Esophagus (tissue), 2 donors: ENCODE results near the gene GALNT13. TPM values are rescaled to one million over a fixed set of nuclear protein-coding genes. Genes with fewer than 3 reads are reported as not detected.

ENCODE experiments used
- H3K27ac ChIP-seq, 2 donors: one replicate each; pipeline ENCODE4 v1.5.1; 2013; ENCODE audit warnings: low read depth in 2 of 2, mild to moderate bottlenecking in 2 of 2, inconsistent platforms in 1 of 2, low read length in 1 of 2, moderate library complexity in 1 of 2
- H3K27me3 ChIP-seq, 2 donors: one replicate each; pipeline ENCODE4 v1.6.1; 2013; ENCODE audit warnings: low read length in 2 of 2, control low read depth in 1 of 2, mild to moderate bottlenecking in 1 of 2; ENCODE audit not compliant: insufficient read depth in 2 of 2, control insufficient read depth in 1 of 2
- H3K36me3 ChIP-seq, 2 donors: one replicate each; pipeline ENCODE4 v1.6.1; 2013; ENCODE audit warnings: low read length in 1 of 2; ENCODE audit not compliant: control insufficient read depth in 2 of 2, insufficient read depth in 2 of 2
- H3K4me1 ChIP-seq, 2 donors: one replicate each; pipeline ENCODE4 v1.6.1; 2013; ENCODE audit warnings: low read length in 1 of 2; ENCODE audit not compliant: control insufficient read depth in 2 of 2, insufficient read depth in 2 of 2
- H3K4me3 ChIP-seq, 2 donors: one replicate each; pipeline ENCODE4 v1.5.1; 2013; ENCODE audit warnings: low read length in 2 of 2, mild to moderate bottlenecking in 2 of 2, low read depth in 1 of 2, moderate library complexity in 1 of 2
- H3K9me3 ChIP-seq, 2 donors: one replicate each; pipeline ENCODE4 v1.6.1; 2013; ENCODE audit warnings: mild to moderate bottlenecking in 2 of 2, low read depth in 1 of 2, low read length in 1 of 2, moderate library complexity in 1 of 2; ENCODE audit not compliant: control insufficient read depth in 2 of 2, insufficient read depth in 1 of 2
- WGBS, 2 donors: extraction: QIAGEN DNeasy Blood & Tissue Kit; methylation state at CpG; one replicate each; pipeline ENCODE4 v1.1.7; 2013; 5-methylcytosine and 5-hydroxymethylcytosine counted together
- polyA plus RNA-seq, 2 donors: library from polyadenylated mRNA; stranded (reverse); fragments of 200-250 nt; gene quantifications; one replicate each; pipeline ENCODE4 v1.2.3, GENCODE V29; 2013
- donor health status: healthy with polysubstance abuse.
- donor health status: Bipolar disorder and iron deficiency.

The GALNT13 gene
- polyA plus RNA-seq, 2 donors, result 0.02 TPM; not detected in 1

- H3K9me3 ChIP-seq, result peaks cover 0 to 3% of the 10 kb centered on the region in 2 donors
- H3K4me3 ChIP-seq, result no peak overlapping the region
- no peak overlapping the region for H3K27ac ChIP-seq
- H3K27me3 ChIP-seq, result no peaks in the 10 kb centered on the region
- no peaks in the 10 kb centered on the region for H3K36me3 ChIP-seq
- WGBS, 2 donors, result 59 to 70% methylated on average over 2 of the region's 2 CpGs
- H3K4me1 ChIP-seq, result no peaks in the 10 kb centered on the region
These were observed 321.5 kb downstream of the GALNT13 start for GRCh38 chr2:154193246-154193645.

- WGBS, 2 donors, result 47 to 51% methylated on average over 5 of the region's 5 CpGs
- Histone ChIP-seq H3K27me3 (no peaks in the 10 kb centered on the region), H3K9me3 (peaks cover 0 to 3% of the 10 kb centered on the region in 2 donors), H3K27ac (no peak overlapping the region), H3K4me3 (no peak overlapping the region), H3K4me1 (no peaks in the 10 kb centered on the region), H3K36me3 (no peaks in the 10 kb centered on the region)
These were observed 323.4 kb downstream of the GALNT13 start for GRCh38 chr2:154194909-154195643.

- Histone ChIP-seq H3K4me3 (no peak overlapping the region), H3K27me3 (no peaks in the 10 kb centered on the region), H3K27ac (no peak overlapping the region), H3K9me3 (peaks cover 0 to 3% of the 10 kb centered on the region in 2 donors), H3K4me1 (no peaks in the 10 kb centered on the region), H3K36me3 (no peaks in the 10 kb centered on the region)
These were observed 324.0 kb downstream of the GALNT13 start for GRCh38 chr2:154195644-154196195.

- Histone ChIP-seq H3K27me3 (no peaks in the 10 kb centered on the region), H3K36me3 (no peaks in the 10 kb centered on the region), H3K9me3 (no peaks in the 10 kb centered on the region), H3K27ac (no peak overlapping the region), H3K4me1 (no peaks in the 10 kb centered on the region), H3K4me3 (no peak overlapping the region)
- 50% methylated on average over 1 of the region's 1 CpG for WGBS, 2 donors
These were observed 327.1 kb downstream of the GALNT13 start for GRCh38 chr2:154198866-154199265.

GRCh38 chr2:154203206-154203605 lies 331.5 kb downstream of the GALNT13 start:
- no peak overlapping the region for H3K4me3 ChIP-seq
- H3K27me3 ChIP-seq, result no peaks in the 10 kb centered on the region
- no peaks in the 10 kb centered on the region for H3K36me3 ChIP-seq
- no peaks in the 10 kb centered on the region for H3K9me3 ChIP-seq
- H3K27ac ChIP-seq, result no peak overlapping the region
- no peaks in the 10 kb centered on the region for H3K4me1 ChIP-seq

- H3K4me1 ChIP-seq, result no peaks in the 10 kb centered on the region
- H3K4me3 ChIP-seq, result no peak overlapping the region
- H3K27me3 ChIP-seq, result no peaks in the 10 kb centered on the region
- WGBS, 2 donors, result 71 to 85% methylated on average over 2 of the region's 2 CpGs
- H3K27ac ChIP-seq, result no peak overlapping the region
- no peaks in the 10 kb centered on the region for H3K36me3 ChIP-seq
- no peaks in the 10 kb centered on the region for H3K9me3 ChIP-seq
These were observed 332.2 kb downstream of the GALNT13 start for GRCh38 chr2:154203902-154204301.

- no peaks in the 10 kb centered on the region for H3K4me1 ChIP-seq
- no peaks in the 10 kb centered on the region for H3K36me3 ChIP-seq
- H3K9me3 ChIP-seq, result no peaks in the 10 kb centered on the region
- 75 to 81% methylated on average over 2 of the region's 2 CpGs for WGBS, 2 donors
- H3K4me3 ChIP-seq, result no peak overlapping the region
- no peak overlapping the region for H3K27ac ChIP-seq
- no peaks in the 10 kb centered on the region for H3K27me3 ChIP-seq
These were observed 335.7 kb downstream of the GALNT13 start for GRCh38 chr2:154207288-154208047.

GRCh38 chr2:154223726-154224125 lies 352.0 kb downstream of the GALNT13 start:
- no peak overlapping the region for H3K27ac ChIP-seq
- no peaks in the 10 kb centered on the region for H3K4me1 ChIP-seq
- H3K4me3 ChIP-seq, result no peak overlapping the region
- H3K27me3 ChIP-seq, result no peaks in the 10 kb centered on the region
- H3K9me3 ChIP-seq, result no peaks in the 10 kb centered on the region
- no peaks in the 10 kb centered on the region for H3K36me3 ChIP-seq
- WGBS, 2 donors, result 93 to 98% methylated on average over 1 of the region's 1 CpG

GRCh38 chr2:154226931-154227330 lies 355.2 kb downstream of the GALNT13 start:
- H3K9me3 ChIP-seq, result no peaks in the 10 kb centered on the region
- H3K4me1 ChIP-seq, result no peaks in the 10 kb centered on the region
- WGBS, 2 donors, result 46 to 52% methylated on average over 2 of the region's 2 CpGs
- H3K27me3 ChIP-seq, result no peaks in the 10 kb centered on the region
- H3K4me3 ChIP-seq, result no peak overlapping the region
- no peak overlapping the region for H3K27ac ChIP-seq
- H3K36me3 ChIP-seq, result no peaks in the 10 kb centered on the region
